K562 (cell line): Measurements from ENCODE around the gene ERAP2. TPM values are rescaled to one million over a fixed set of nuclear protein-coding genes. Genes with fewer than 3 reads are reported as not detected.

Experiments used
- BRF2 ChIP-seq: IDR thresholded peaks from 3 replicates; pipeline ENCODE4 v1.6.1; 2011; ENCODE audit warnings: borderline replicate concordance, mild to moderate bottlenecking; ENCODE audit not compliant: insufficient read length, insufficient read depth
- KLF10 ChIP-seq: fragments of 250-450 bp; sonication (Bioruptor Pico); IDR thresholded peaks from 2 replicates; pipeline ENCODE4 v1.6.1; 2021; ENCODE audit warnings: matching md5 sums
- polyA plus RNA-seq, 8 experiments: library from polyadenylated mRNA; depleted of rRNA in 4 of 8; stranded (reverse) in 5 of 8; unstranded in 3 of 8; fragments of >200 nt; fragmentation: Nextera tagmentation in 2 of 8; fragmentation: Illumina TruSeq in 1 of 8; extraction: Ambion mirVana in 2 of 8; extraction: Trizol in 1 of 8; gene quantifications; 2 replicates each; pipeline versions ENCODE4 v1.2.1 to v1.2.3, GENCODE V29; 2011 to 2014; ENCODE audit warnings: inconsistent platforms in 1 of 8, missing spikeins in 1 of 8
- small RNA-seq: library from RNA; depleted of rRNA; stranded (forward); fragments of <200 nt; gene quantifications from one replicate; pipeline ENCODE3, GENCODE V24; 2014
- total RNA-seq, 7 experiments: library from RNA; depleted of rRNA in 6 of 7; stranded (reverse); fragments of >200 nt in 6 of 7; fragmentation: Illumina TruSeq in 2 of 7; extraction: Trizol in 2 of 7; gene quantifications; 2 replicates each; pipeline versions ENCODE4 v1.2.1 to v1.2.3, GENCODE V29; 2011 to 2021; ENCODE audit warnings: low replicate concordance in 1 of 7
- TF ChIP-seq, protein P1 (sequence below): fragments of 450-650 bp; IDR thresholded peaks from 2 replicates; pipeline ENCODE4 v1.6.1; 2018; ENCODE audit not compliant: partially characterized antibody

The ERAP2 gene
- total and polyA plus RNA-seq, 9 of the 15 experiments (the other 6 are each of a cell fraction or from before 2014, with no cell fraction given), result 0.93 to 4.0 (median 2.1) TPM

DNA sequence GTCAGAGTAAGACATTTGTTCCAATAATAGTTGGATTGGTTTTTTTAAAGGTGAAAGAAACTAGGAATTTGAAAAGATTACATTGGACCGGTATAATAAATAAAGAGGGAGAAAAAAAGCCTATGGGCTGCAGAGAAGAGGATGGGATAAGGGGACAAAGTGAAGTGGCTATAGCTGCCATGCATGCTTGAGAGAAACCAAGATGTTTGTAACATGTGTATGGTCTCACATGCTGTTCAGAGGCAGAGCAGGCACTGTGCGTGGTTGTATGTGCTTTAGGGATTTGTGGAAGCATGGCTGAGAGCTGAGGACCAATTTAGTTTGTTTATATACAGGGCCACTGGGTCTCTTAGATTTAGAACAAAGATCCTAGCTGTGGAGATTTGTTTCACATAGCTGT, 92.3 kb downstream of the ERAP2 start (continued):
- TF ChIP-seq, protein P1, sequence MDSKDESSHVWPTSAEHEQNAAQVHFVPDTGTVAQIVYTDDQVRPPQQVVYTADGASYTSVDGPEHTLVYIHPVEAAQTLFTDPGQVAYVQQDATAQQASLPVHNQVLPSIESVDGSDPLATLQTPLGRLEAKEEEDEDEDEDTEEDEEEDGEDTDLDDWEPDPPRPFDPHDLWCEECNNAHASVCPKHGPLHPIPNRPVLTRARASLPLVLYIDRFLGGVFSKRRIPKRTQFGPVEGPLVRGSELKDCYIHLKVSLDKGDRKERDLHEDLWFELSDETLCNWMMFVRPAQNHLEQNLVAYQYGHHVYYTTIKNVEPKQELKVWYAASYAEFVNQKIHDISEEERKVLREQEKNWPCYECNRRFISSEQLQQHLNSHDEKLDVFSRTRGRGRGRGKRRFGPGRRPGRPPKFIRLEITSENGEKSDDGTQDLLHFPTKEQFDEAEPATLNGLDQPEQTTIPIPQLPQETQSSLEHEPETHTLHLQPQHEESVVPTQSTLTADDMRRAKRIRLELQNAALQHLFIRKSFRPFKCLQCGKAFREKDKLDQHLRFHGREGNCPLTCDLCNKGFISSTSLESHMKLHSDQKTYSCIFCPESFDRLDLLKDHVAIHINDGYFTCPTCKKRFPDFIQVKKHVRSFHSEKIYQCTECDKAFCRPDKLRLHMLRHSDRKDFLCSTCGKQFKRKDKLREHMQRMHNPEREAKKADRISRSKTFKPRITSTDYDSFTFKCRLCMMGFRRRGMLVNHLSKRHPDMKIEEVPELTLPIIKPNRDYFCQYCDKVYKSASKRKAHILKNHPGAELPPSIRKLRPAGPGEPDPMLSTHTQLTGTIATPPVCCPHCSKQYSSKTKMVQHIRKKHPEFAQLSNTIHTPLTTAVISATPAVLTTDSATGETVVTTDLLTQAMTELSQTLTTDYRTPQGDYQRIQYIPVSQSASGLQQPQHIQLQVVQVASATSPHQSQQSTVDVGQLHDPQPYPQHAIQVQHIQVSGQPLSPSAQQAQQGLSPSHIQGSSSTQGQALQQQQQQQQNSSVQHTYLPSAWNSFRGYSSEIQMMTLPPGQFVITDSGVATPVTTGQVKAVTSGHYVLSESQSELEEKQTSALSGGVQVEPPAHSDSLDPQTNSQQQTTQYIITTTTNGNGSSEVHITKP, result no peak
- TF ChIP-seq KLF10 (CRISPR knock-in tag), result no peak
- TF ChIP-seq BRF2, result no peak

Small RNAs within 50 kb of the gene (small RNA-seq; reads per million reads assigned to genes)
- not detected for gene RF00019

Other genes with a start within 250 kb of the ERAP2 start
- gene CAST, start 214.1 kb upstream of the ERAP2 start, total RNA-seq (2014; rRNA removed), result 86.1 TPM in 2 replicates
- gene CAST, start 214.1 kb upstream of the ERAP2 start, total RNA-seq (2014; rRNA removed; fragmentation: Illumina TruSeq; extraction: Trizol), result 103 and 125 TPM in 2 replicates
- gene CAST, start 214.1 kb upstream of the ERAP2 start, total RNA-seq (2015; rRNA removed; fragmentation: Illumina TruSeq; extraction: Trizol), result 107 and 118 TPM in 2 replicates
- 75.2 and 78.8 TPM in 2 replicates for gene CAST, start 214.1 kb upstream of the ERAP2 start, total RNA-seq (2021)
- 47.4 and 63.5 TPM in 2 replicates for gene CAST, start 214.1 kb upstream of the ERAP2 start, polyA plus RNA-seq (2011; rRNA removed)
- 116 and 136 TPM in 2 replicates for gene CAST, start 214.1 kb upstream of the ERAP2 start, polyA plus RNA-seq (2014; fragmentation: Illumina TruSeq; extraction: Trizol)
- gene CAST, start 214.1 kb upstream of the ERAP2 start, polyA plus RNA-seq (2014; fragmentation: Nextera tagmentation; extraction: Ambion mirVana), result 10 to 100 TPM; 55.5 to 84.8 TPM
- gene CAST, start 214.1 kb upstream of the ERAP2 start, polyA plus RNA-seq (2014; rRNA removed), result 55.3 and 91.0 TPM in 2 replicates
- gene ERAP1, start 68.6 kb upstream of the ERAP2 start, total RNA-seq (2014; rRNA removed), result 11.0 and 15.0 TPM in 2 replicates
- 18.6 and 19.6 TPM in 2 replicates for gene ERAP1, start 68.6 kb upstream of the ERAP2 start, total RNA-seq (2014; rRNA removed; fragmentation: Illumina TruSeq; extraction: Trizol)
- 21.0 and 22.0 TPM in 2 replicates for gene ERAP1, start 68.6 kb upstream of the ERAP2 start, total RNA-seq (2015; rRNA removed; fragmentation: Illumina TruSeq; extraction: Trizol)
- 23.1 and 26.8 TPM in 2 replicates for gene ERAP1, start 68.6 kb upstream of the ERAP2 start, total RNA-seq (2021)
- 23.3 and 25.5 TPM in 2 replicates for gene ERAP1, start 68.6 kb upstream of the ERAP2 start, polyA plus RNA-seq (2011; rRNA removed)
- gene ERAP1, start 68.6 kb upstream of the ERAP2 start, polyA plus RNA-seq (2014; fragmentation: Illumina TruSeq; extraction: Trizol), result 23.4 and 31.5 TPM in 2 replicates
- gene ERAP1, start 68.6 kb upstream of the ERAP2 start, polyA plus RNA-seq (2014; fragmentation: Nextera tagmentation; extraction: Ambion mirVana), result 1 to 10 TPM; 2.1 to 3.8 TPM
- gene ERAP1, start 68.6 kb upstream of the ERAP2 start, polyA plus RNA-seq (2014; rRNA removed), result 11.9 TPM in 2 replicates
- 9.9 and 11.0 TPM in 2 replicates for gene LNPEP, start 59.6 kb downstream of the ERAP2 start, total RNA-seq (2014; rRNA removed)
- 24.7 and 29.6 TPM in 2 replicates for gene LNPEP, start 59.6 kb downstream of the ERAP2 start, total RNA-seq (2014; rRNA removed; fragmentation: Illumina TruSeq; extraction: Trizol)
- gene LNPEP, start 59.6 kb downstream of the ERAP2 start, total RNA-seq (2015; rRNA removed; fragmentation: Illumina TruSeq; extraction: Trizol), result 24.3 and 27.9 TPM in 2 replicates
- gene LNPEP, start 59.6 kb downstream of the ERAP2 start, total RNA-seq (2021), result 19.3 and 20.3 TPM in 2 replicates
- gene LNPEP, start 59.6 kb downstream of the ERAP2 start, polyA plus RNA-seq (2011; rRNA removed), result 13.1 and 16.2 TPM in 2 replicates
- gene LNPEP, start 59.6 kb downstream of the ERAP2 start, polyA plus RNA-seq (2014; fragmentation: Illumina TruSeq; extraction: Trizol), result 9.5 and 11.2 TPM in 2 replicates
- gene LNPEP, start 59.6 kb downstream of the ERAP2 start, polyA plus RNA-seq (2014; fragmentation: Nextera tagmentation; extraction: Ambion mirVana), result 1 to 10 TPM; 2.6 to 3.2 TPM
- gene LNPEP, start 59.6 kb downstream of the ERAP2 start, polyA plus RNA-seq (2014; rRNA removed), result 9.2 and 10.0 TPM in 2 replicates